IMR-90 (cell line): ENCODE results near the gene RIMS4. TPM values are rescaled to one million over a fixed set of nuclear protein-coding genes. Genes with fewer than 3 reads are reported as not detected.

ENCODE experiments used
- ATAC-seq: fragments of 200-7000 bp; cut with Tn5 transposase; 2 replicates; pipeline ENCODE4 v1.9.1; 2020; ENCODE audit warnings: low read depth, mild to moderate bottlenecking, moderate library complexity
- BruUV-seq: library from RNA; stranded (reverse); fragments of 400-500 nt; replicated peaks from 2 replicates; lab custom pipeline; 2021; lab: Mats Ljungman, UMichigan
- CTCF ChIA-PET: fragments of 300-600 bp; formaldehyde crosslinking; extraction: SDS; loops from one replicate; lab custom pipeline; 2021; ENCODE audit warnings: antibody characterized with exemption; lab: Yijun Ruan, JAX
- POLR2A ChIA-PET: fragments of 300-600 bp; sonication (Branson Sonifier 250); formaldehyde crosslinking; loops from one replicate; lab custom pipeline; 2022; ENCODE audit warnings: antibody characterized with exemption; ENCODE audit not compliant: unreplicated experiment; lab: Charles Lee
- DNase-seq: peaks from one replicate; pipeline ENCODE4 v3.0.0; 2013
- H2AFZ ChIP-seq: replicated peaks from 2 replicates; pipeline ENCODE3; 2013; ENCODE audit warnings: low read length, mild to moderate bottlenecking; ENCODE audit not compliant: poor library complexity
- H2AK5ac ChIP-seq: 2 replicates; pipeline ENCODE4 v1.6.1; 2013; ENCODE audit warnings: low read depth, low read length, inconsistent platforms
- H2AK9ac ChIP-seq: replicated peaks from 2 replicates; pipeline ENCODE3; 2013; ENCODE audit warnings: mild to moderate bottlenecking, low read depth, low read length, moderate library complexity; ENCODE audit not compliant: poor library complexity
- H2BK120ac ChIP-seq: 2 replicates; pipeline ENCODE4 v1.6.1; 2013; ENCODE audit warnings: low read depth, low read length, inconsistent platforms
- H2BK15ac ChIP-seq: 3 replicates; pipeline ENCODE4 v1.6.1; 2013; ENCODE audit warnings: low read depth, low read length, inconsistent platforms
- H2BK20ac ChIP-seq: 2 replicates; pipeline ENCODE4 v1.6.1; 2013; ENCODE audit warnings: low read depth, mild to moderate bottlenecking, inconsistent platforms, low read length, moderate library complexity
- H2BK5ac ChIP-seq: 2 replicates; pipeline ENCODE4 v1.6.1; 2013; ENCODE audit warnings: mild to moderate bottlenecking, low read depth, low read length, inconsistent platforms; ENCODE audit not compliant: poor library complexity, severe bottlenecking
- H3K14ac ChIP-seq: replicated peaks from 2 replicates; pipeline ENCODE4 v1.6.1; 2013; ENCODE audit warnings: low read depth, low read length, inconsistent platforms
- H3K18ac ChIP-seq: 2 replicates; pipeline ENCODE4 v1.6.1; 2013; ENCODE audit warnings: low read depth, low read length, control low read depth
- H3K23ac ChIP-seq: 2 replicates; pipeline ENCODE4 v1.6.1; 2013; ENCODE audit warnings: low read depth, low read length, inconsistent platforms
- H3K27ac ChIP-seq: 2 replicates; pipeline ENCODE4 v1.5.1; 2013; ENCODE audit warnings: mild to moderate bottlenecking, control low read depth, low read length; ENCODE audit not compliant: insufficient read depth
- H3K27me3 ChIP-seq: 2 replicates; pipeline ENCODE4 v1.6.1; 2013; ENCODE audit warnings: low read length; ENCODE audit not compliant: control insufficient read depth, insufficient read depth
- H3K36me3 ChIP-seq: 2 replicates; pipeline ENCODE4 v1.6.1; 2013; ENCODE audit warnings: low read length, mixed read lengths; ENCODE audit not compliant: control insufficient read depth, insufficient read depth
- H3K4ac ChIP-seq: 2 replicates; pipeline ENCODE4 v1.6.1; 2013; ENCODE audit warnings: low read depth, low read length, inconsistent platforms
- H3K4me1 ChIP-seq: 2 replicates; pipeline ENCODE4 v1.6.1; 2013; ENCODE audit warnings: low read length, mixed read lengths; ENCODE audit not compliant: control insufficient read depth, insufficient read depth
- H3K4me2 ChIP-seq: 2 replicates; pipeline ENCODE4 v1.6.1; 2013; ENCODE audit warnings: low read depth, mild to moderate bottlenecking, control low read depth, low read length, moderate library complexity
- H3K4me3 ChIP-seq: 2 replicates; pipeline ENCODE4 v1.5.1; 2013; ENCODE audit warnings: low read depth, mild to moderate bottlenecking, control low read depth, low read length, moderate library complexity; ENCODE audit not compliant: insufficient read depth
- H3K56ac ChIP-seq: 2 replicates; pipeline ENCODE4 v1.6.1; 2013; ENCODE audit warnings: low read length, inconsistent platforms; ENCODE audit not compliant: insufficient read depth; ENCODE audit errors: extremely low read depth
- H3K79me1 ChIP-seq, 2 experiments: 2 replicates each; pipeline ENCODE4 v1.6.1; 2013; ENCODE audit warnings: low read length in 2 of 2, inconsistent platforms in 1 of 2, low read depth in 1 of 2
- H3K9ac ChIP-seq: 2 replicates; pipeline ENCODE4 v1.6.1; 2013; ENCODE audit warnings: low read depth, low read length, control low read depth
- H3K9me1 ChIP-seq: 2 replicates; pipeline ENCODE4 v1.6.1; 2013; ENCODE audit warnings: low read length, inconsistent platforms; ENCODE audit not compliant: insufficient read depth
- H3K9me3 ChIP-seq: 2 replicates; pipeline ENCODE4 v1.6.1; 2013; ENCODE audit warnings: low read length; ENCODE audit not compliant: control insufficient read depth, insufficient read depth
- H4K20me1 ChIP-seq: 2 replicates; pipeline ENCODE4 v1.6.1; 2013; ENCODE audit warnings: low read length, inconsistent platforms; ENCODE audit not compliant: insufficient read depth
- H4K5ac ChIP-seq: 2 replicates; pipeline ENCODE4 v1.6.1; 2013; ENCODE audit warnings: mild to moderate bottlenecking, low read depth, low read length, control low read depth
- H4K8ac ChIP-seq, 2 experiments: 2 replicates each; pipeline ENCODE4 v1.6.1; 2013; ENCODE audit warnings: low read depth in 2 of 2, low read length in 2 of 2, control low read depth in 1 of 2, inconsistent platforms in 1 of 2
- H4K91ac ChIP-seq: 2 replicates; pipeline ENCODE4 v1.6.1; 2013; ENCODE audit warnings: low read depth, low read length, inconsistent platforms; ENCODE audit not compliant: insufficient read depth
- CHD1 ChIP-seq: IDR thresholded peaks from 2 replicates; pipeline ENCODE4 v1.6.1; 2012; ENCODE audit warnings: low read depth, low read length, improper control_type of control experiment
- MAZ ChIP-seq: IDR thresholded peaks from 2 replicates; pipeline ENCODE4 v1.6.1; 2012; ENCODE audit warnings: low read depth, mild to moderate bottlenecking, low read length, improper control_type of control experiment, moderate library complexity, borderline replicate concordance
- MXI1 ChIP-seq: IDR thresholded peaks from 2 replicates; pipeline ENCODE4 v1.6.1; 2012; ENCODE audit warnings: low read depth, mild to moderate bottlenecking, low read length, moderate library complexity, borderline replicate concordance
- POLR2A ChIP-seq: IDR thresholded peaks from 2 replicates; pipeline ENCODE4 v1.6.1; 2012; ENCODE audit warnings: mild to moderate bottlenecking, low read depth, low read length
- WGBS, 2 experiments: methylation state at CpG; one replicate each; pipeline versions ENCODE4 v1.1.5 to v1.1.7; 2013; ENCODE audit warnings: missing lambda C conversion rate in 2 of 2; ENCODE audit not compliant: insufficient read length in 1 of 2; ENCODE audit errors: extremely low coverage in 2 of 2; 5-methylcytosine and 5-hydroxymethylcytosine counted together
- dilution Hi-C: fragments of 300-500 bp; cut with HindIII; formaldehyde crosslinking; loops from one replicate; pipeline ENCODE4 v1.14.3; 2018; ENCODE audit warnings: low sequenced_read_pairs; ENCODE audit not compliant: unreplicated experiment
- in situ Hi-C: fragments of 300-500 bp; cut with MboI; formaldehyde crosslinking; loops from 3 replicates; pipeline ENCODE4 v1.14.3; 2019; ENCODE audit warnings: low sequenced_read_pairs, inconsistent platforms, mixed read lengths
- intact Hi-C: fragments of 100-400 bp; cut with micrococcal nuclease; formaldehyde crosslinking; loops from 2 replicates; pipeline ENCODE4 v1.10.0; 2022
- polyA plus RNA-seq, 3 experiments: library from polyadenylated mRNA; depleted of rRNA; stranded (reverse); fragments of >200 nt; gene quantifications; 2 replicates each; pipeline ENCODE4 v1.2.3, GENCODE V29; 2012; ENCODE audit warnings: low replicate concordance in 1 of 3
- total RNA-seq: library from RNA; depleted of rRNA; stranded (reverse); fragments of >200 nt; gene quantifications from 2 replicates; pipeline ENCODE4 v1.2.3, GENCODE V29; 2012
- TF ChIP-seq, protein P1 (sequence below): fragments of 150-350 bp; IDR thresholded peaks from 2 replicates; pipeline ENCODE4 v1.6.1; 2017; ENCODE audit warnings: mild to moderate bottlenecking, antibody characterized with exemption, low read length, low read depth

RIMS4 gene
- total and polyA plus RNA-seq, 2 of the 4 experiments (the other 2 are of a cell fraction): not detected

GRCh38 chr20:44756956-44757355 is 53.4 kb downstream of the RIMS4 start:
- Histone ChIP-seq H3K4me2 (no peak overlapping the region), H3K9ac (no peak overlapping the region), H3K18ac (no peak overlapping the region), H3K56ac (no peak overlapping the region), H3K79me1 (no peaks in the 10 kb centered on the region), H2BK20ac (no peak overlapping the region), H3K27me3 (peaks cover 35% of the 10 kb centered on the region), H3K4me3 (no peak overlapping the region), H3K36me3 (no peaks in the 10 kb centered on the region), H2AK5ac (no peak overlapping the region), H3K4me1 (no peaks in the 10 kb centered on the region), H4K20me1 (no peaks in the 10 kb centered on the region), H3K9me3 (no peaks in the 10 kb centered on the region), H2BK5ac (no peak overlapping the region), H3K14ac (no peak overlapping the region), H4K5ac (no peak overlapping the region), H3K23ac (no peak overlapping the region), H2AK9ac (no peak overlapping the region), H3K4ac (no peak overlapping the region), H2AFZ (no peak overlapping the region), H4K8ac (no peak overlapping the region), H2BK15ac (no peak overlapping the region), H4K91ac (no peak overlapping the region), H3K27ac (no peak overlapping the region), H3K9me1 (no peaks in the 10 kb centered on the region), H2BK120ac (no peak overlapping the region)
- intact Hi-C loops (no loop called here), dilution Hi-C loops (no loop called here), in situ Hi-C loops (no loop called here)
- POLR2A ChIA-PET: no interaction called here
- TF ChIP-seq MAZ: no peak
- TF ChIP-seq, protein P1, sequence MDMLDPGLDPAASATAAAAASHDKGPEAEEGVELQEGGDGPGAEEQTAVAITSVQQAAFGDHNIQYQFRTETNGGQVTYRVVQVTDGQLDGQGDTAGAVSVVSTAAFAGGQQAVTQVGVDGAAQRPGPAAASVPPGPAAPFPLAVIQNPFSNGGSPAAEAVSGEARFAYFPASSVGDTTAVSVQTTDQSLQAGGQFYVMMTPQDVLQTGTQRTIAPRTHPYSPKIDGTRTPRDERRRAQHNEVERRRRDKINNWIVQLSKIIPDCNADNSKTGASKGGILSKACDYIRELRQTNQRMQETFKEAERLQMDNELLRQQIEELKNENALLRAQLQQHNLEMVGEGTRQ: no peak
- no peak for TF ChIP-seq MXI1
- TF ChIP-seq CHD1: no peak
- no peak for TF ChIP-seq POLR2A
- DNase-seq (no peak), ATAC-seq (no peak)
- WGBS, 2 experiments: no CpG with 5 or more reads among the region's 5 CpGs
- BruUV-seq: no TSS peak
- CTCF ChIA-PET: no interaction called here
